Measurements from ENCODE around the gene AKR1C2.
"Not testable (repeated sequence)": the region's sequence is repeated elsewhere in the genome, so short reads cannot be mapped to it uniquely, and the experiment has no call there.

DNA sequence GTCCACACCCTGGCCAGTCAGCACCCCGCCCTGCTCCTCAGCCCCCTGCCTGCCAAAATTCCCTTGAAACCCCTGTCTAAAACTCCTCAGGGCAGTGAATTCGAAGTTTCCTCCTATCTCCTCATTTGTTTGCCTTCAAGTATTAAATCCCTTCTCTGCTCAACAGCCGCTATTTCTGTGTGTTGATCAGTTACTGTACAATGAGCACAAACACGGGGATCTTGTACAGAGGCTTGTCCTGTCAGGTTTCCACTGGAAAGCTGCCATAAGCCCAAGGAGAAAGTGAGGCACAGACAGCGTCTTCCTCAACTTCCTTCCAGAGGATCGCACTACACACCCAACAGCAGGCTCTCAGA lies 63.6 kb downstream of the AKR1C2 start:
- TF ChIP-seq CTCF (conservative IDR thresholded peaks at IDR 0.05; ENCODE audit: low read length); EZH2phosphoT487 (IDR thresholded peaks at IDR 0.05; ENCODE audit: borderline replicate concordance): not testable (repeated sequence)
